SU-DHL-6 (cell line): ENCODE results near the gene GPC1.

Experiments used
- H2AFZ ChIP-seq: fragments of 200-600 bp; sonication (generic); 2 replicates; pipeline ENCODE4 v1.6.1; 2014; ENCODE audit warnings: low read depth, mild to moderate bottlenecking, moderate library complexity, mixed read lengths, antibody characterized with exemption, low read length; ENCODE audit not compliant: severe bottlenecking
- H3F3A ChIP-seq: fragments of 200-600 bp; shearing (Covaris generic); 2 replicates; pipeline ENCODE4 v1.6.0; 2016; ENCODE audit warnings: antibody characterized with exemption, mild to moderate bottlenecking; ENCODE audit not compliant: insufficient read depth
- H3K27ac ChIP-seq: fragments of 200-600 bp; sonication (generic); 2 replicates; pipeline ENCODE4 v1.5.1; 2016; ENCODE audit warnings: low read depth, mild to moderate bottlenecking, low read length, moderate library complexity, mixed read lengths
- H3K27me3 ChIP-seq: fragments of 200-600 bp; sonication (generic), shearing (Covaris generic); 2 replicates; pipeline ENCODE4 v1.6.0; 2014; ENCODE audit warnings: mild to moderate bottlenecking, low read length
- H3K36me3 ChIP-seq: fragments of 200-600 bp; sonication (generic); 2 replicates; pipeline ENCODE4 v1.6.1; 2014; ENCODE audit warnings: mild to moderate bottlenecking, low read length, mixed read lengths
- H3K4me2 ChIP-seq: fragments of 300-600, 200-600 bp; shearing (Covaris generic), sonication (generic); 2 replicates; pipeline ENCODE4 v1.6.0; 2014; ENCODE audit warnings: low read length, low read depth, mild to moderate bottlenecking; ENCODE audit not compliant: poor library complexity, severe bottlenecking
- H3K4me3 ChIP-seq: fragments of 200-600 bp; sonication (generic); 2 replicates; pipeline ENCODE4 v1.5.1; 2014; ENCODE audit warnings: antibody characterized with exemption, low read length, mild to moderate bottlenecking, mixed read lengths; ENCODE audit not compliant: insufficient read depth, poor library complexity, severe bottlenecking
- H3K79me2 ChIP-seq: fragments of 200-600 bp; sonication (generic); 2 replicates; pipeline ENCODE4 v1.6.1; 2014; ENCODE audit warnings: mild to moderate bottlenecking, low read length, moderate library complexity; ENCODE audit not compliant: insufficient read depth
- H3K9ac ChIP-seq: fragments of 200-600 bp; sonication (generic); 2 replicates; pipeline ENCODE4 v1.7.0; 2014; ENCODE audit warnings: mild to moderate bottlenecking, low read length
- H3K9me2 ChIP-seq: fragments of 200-600 bp; sonication (generic); replicated peaks from 2 replicates; pipeline ENCODE4 v1.6.1; 2014; ENCODE audit warnings: low read length; ENCODE audit not compliant: insufficient read depth
- H3K9me3 ChIP-seq: fragments of 200-600 bp; sonication (generic); 2 replicates; pipeline ENCODE4 v1.6.1; 2014; ENCODE audit warnings: low read length, mixed read lengths; ENCODE audit not compliant: insufficient read depth
- H4K20me1 ChIP-seq: fragments of 200-600 bp; sonication (generic); 2 replicates; pipeline ENCODE4 v1.6.1; 2014; ENCODE audit warnings: low read depth, mild to moderate bottlenecking, antibody characterized with exemption, low read length, moderate library complexity, mixed read lengths
- CTCF ChIP-seq: fragments of 200-600 bp; sonication (generic); IDR thresholded peaks from one replicate; pipeline ENCODE4 v1.5.1; 2017; ENCODE audit warnings: antibody characterized with exemption, mild to moderate bottlenecking, low read length, moderate library complexity; ENCODE audit not compliant: insufficient read depth, poor library complexity, severe bottlenecking
- EZH2phosphoT487 ChIP-seq: fragments of 200-600 bp; sonication (generic), shearing (Covaris generic); conservative IDR thresholded peaks from 2 replicates; pipeline ENCODE4 v1.6.1; 2018; ENCODE audit warnings: mild to moderate bottlenecking, antibody characterized with exemption, low read length, moderate library complexity, mixed read lengths

GPC1 gene

GRCh38 chr2:240503375-240503774, 67.9 kb downstream of the GPC1 start:
- H2AFZ ChIP-seq = no peak overlapping the region
- H3K4me2 ChIP-seq = no peak overlapping the region
- H3K9me3 ChIP-seq = no peaks in the 10 kb centered on the region
- H4K20me1 ChIP-seq = no peaks in the 10 kb centered on the region
- no peak for TF ChIP-seq CTCF
- no peaks in the 10 kb centered on the region for H3K27me3 ChIP-seq
- H3F3A ChIP-seq = no peaks in the 10 kb centered on the region
- no peaks in the 10 kb centered on the region for H3K9me2 ChIP-seq
- no peak overlapping the region for H3K9ac ChIP-seq
- H3K4me3 ChIP-seq = no peak overlapping the region
- H3K27ac ChIP-seq = no peak overlapping the region
- H3K36me3 ChIP-seq = no peaks in the 10 kb centered on the region
- no peaks in the 10 kb centered on the region for H3K79me2 ChIP-seq

- no peaks in the 10 kb centered on the region for H4K20me1 ChIP-seq
- H3K27me3 ChIP-seq = no peaks in the 10 kb centered on the region
- H3K9me2 ChIP-seq = no peaks in the 10 kb centered on the region
- no peak overlapping the region for H3K4me2 ChIP-seq
- TF ChIP-seq EZH2phosphoT487 (no peak), CTCF (no peak)
- H2AFZ ChIP-seq = no peak overlapping the region
- no peak overlapping the region for H3K4me3 ChIP-seq
- H3F3A ChIP-seq = no peaks in the 10 kb centered on the region
- H3K36me3 ChIP-seq = no peaks in the 10 kb centered on the region
- no peak overlapping the region for H3K9ac ChIP-seq
- no peaks in the 10 kb centered on the region for H3K79me2 ChIP-seq
- H3K27ac ChIP-seq = no peak overlapping the region
- H3K9me3 ChIP-seq = no peaks in the 10 kb centered on the region
Measured at GRCh38 chr2:240503848-240504247, 68.4 kb downstream of the GPC1 start.

- H3K9me3 ChIP-seq = no peaks in the 10 kb centered on the region
- H3F3A ChIP-seq = no peaks in the 10 kb centered on the region
- no peaks in the 10 kb centered on the region for H3K9me2 ChIP-seq
- no peak overlapping the region for H3K27ac ChIP-seq
- H3K4me2 ChIP-seq = no peak overlapping the region
- H3K4me3 ChIP-seq = no peak overlapping the region
- no peak overlapping the region for H2AFZ ChIP-seq
- no peaks in the 10 kb centered on the region for H3K36me3 ChIP-seq
- H3K9ac ChIP-seq = no peak overlapping the region
- H4K20me1 ChIP-seq = no peaks in the 10 kb centered on the region
- TF ChIP-seq EZH2phosphoT487 (no peak), CTCF (no peak)
- no peaks in the 10 kb centered on the region for H3K79me2 ChIP-seq
- no peaks in the 10 kb centered on the region for H3K27me3 ChIP-seq
Measured at GRCh38 chr2:240505910-240506309, 70.4 kb downstream of the GPC1 start.
